Measurements from ENCODE around the gene SIRPA.

SIRPA gene

GRCh38 chr20:1952737-1953530 lies 57.7 kb downstream of the SIRPA start:
- DNase-seq = no peak

GRCh38 chr20:1953621-1954020 lies 58.4 kb downstream of the SIRPA start:
- no peak for DNase-seq

DNA sequence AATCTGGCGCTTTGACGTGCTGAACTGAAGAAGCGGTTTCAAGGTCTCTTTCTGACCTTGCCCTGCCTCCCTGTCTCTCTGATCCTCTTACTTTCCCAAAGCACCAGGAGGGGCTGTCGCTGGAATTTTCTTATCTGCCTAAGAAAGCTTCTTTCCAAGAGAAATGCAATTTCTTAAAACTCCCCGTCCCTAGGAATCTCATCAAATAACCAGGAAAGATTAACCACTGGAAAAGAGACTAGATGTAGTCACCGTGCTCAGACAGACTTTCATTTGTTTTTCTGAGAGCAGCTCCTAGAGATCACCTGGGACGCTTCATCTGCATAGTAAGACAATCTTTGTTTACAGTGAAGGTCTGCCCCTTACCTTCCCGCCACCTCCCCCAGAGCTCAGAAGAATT lies 60.0 kb downstream of the SIRPA start:
- DNase-seq = no peak

DNA sequence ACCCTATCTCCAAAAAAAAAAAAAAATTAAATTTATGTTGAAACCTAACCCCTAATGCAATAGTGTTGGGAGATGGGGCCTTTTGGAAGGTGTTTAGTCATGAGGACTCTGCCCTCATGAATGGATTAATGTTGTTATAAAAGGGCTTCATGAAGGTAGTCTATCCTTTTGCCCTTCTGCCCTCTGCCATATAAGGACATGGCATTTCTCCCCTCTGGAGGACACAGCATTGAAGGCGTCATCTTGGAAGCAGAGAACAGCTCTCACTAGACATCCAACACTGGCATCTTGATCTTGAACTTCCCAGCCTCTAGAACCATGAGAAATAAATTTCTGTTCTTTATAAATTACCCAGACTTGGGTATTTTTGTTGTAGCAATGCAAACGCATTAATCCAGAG lies 63.2 kb downstream of the SIRPA start:
- no peak for DNase-seq

DNA sequence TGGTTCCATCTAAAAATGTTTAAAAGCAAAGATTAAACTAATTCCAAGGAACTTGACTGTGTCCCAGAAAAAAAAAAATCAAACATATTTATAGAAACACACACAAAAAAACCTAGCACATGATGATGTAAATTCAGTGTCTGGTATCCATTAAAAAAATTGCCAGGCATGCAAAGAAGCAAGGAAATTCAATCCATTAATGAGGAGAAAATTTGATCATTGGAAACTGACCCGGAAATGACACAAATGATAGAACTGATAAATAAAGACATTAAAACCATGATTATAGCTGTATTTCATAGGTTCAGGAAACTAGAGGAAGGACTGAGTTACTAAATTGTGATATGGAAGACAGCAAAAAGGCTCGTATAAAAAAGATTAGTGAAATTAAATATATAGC lies 63.9 kb downstream of the SIRPA start:
- DNase-seq = no peak

DNA sequence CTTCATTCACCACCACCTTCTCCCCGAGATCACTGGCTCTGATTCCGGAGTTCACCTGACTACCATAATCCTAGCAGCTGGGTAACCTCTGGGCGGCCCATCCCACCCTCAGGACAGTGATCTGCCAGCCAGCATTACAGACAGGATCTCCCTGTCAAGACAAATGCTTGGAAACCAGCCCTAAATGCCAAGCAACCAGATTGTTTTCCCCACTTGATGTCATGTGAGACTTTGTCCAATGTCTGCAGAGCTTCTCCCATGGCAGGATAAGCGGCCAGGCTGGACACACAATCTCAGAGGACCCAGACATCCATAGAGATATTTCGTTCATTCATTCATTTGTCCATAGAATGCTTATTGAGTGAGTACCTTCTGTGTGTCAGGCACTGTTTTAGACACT lies 66.2 kb downstream of the SIRPA start:
- DNase-seq = no peak

- no peak for DNase-seq
Measured at GRCh38 chr20:1964061-1964460, 68.9 kb downstream of the SIRPA start.

DNA sequence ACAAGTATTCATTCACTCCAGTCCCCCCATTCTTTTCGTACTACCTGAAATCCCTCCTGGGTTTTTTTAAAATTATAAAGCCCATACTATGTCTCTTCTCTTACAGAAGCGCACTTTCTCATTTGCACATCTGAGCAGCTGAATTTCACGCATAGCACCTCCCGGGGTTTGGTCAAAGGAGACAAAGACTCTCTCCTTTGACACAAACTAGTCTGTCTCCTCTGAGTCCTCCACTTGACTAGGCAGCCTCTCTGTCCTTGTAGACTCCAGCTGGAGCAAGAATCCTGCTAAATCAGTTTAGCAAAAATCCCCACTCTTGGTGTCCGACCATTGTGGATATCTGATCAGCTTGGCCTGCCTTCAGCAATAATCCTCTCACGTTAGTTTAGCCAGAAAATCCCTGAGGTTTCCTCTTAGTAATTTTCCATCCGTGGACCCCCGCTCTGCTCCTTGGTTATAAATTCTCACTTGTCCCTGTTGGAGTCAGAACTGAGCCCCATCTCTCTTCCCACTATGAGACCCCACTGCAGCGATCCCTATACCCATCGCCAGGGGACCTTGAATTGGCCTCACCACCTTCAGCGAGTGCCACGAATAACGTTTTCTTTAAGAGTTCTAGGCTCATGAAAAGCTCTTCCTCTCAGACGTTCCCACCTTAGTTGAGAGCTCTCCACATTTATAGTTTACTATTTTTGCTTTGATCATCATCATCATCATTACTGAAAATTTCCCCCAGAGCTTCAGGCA lies 69.6 kb downstream of the SIRPA start:
- no peak for DNase-seq

DNA sequence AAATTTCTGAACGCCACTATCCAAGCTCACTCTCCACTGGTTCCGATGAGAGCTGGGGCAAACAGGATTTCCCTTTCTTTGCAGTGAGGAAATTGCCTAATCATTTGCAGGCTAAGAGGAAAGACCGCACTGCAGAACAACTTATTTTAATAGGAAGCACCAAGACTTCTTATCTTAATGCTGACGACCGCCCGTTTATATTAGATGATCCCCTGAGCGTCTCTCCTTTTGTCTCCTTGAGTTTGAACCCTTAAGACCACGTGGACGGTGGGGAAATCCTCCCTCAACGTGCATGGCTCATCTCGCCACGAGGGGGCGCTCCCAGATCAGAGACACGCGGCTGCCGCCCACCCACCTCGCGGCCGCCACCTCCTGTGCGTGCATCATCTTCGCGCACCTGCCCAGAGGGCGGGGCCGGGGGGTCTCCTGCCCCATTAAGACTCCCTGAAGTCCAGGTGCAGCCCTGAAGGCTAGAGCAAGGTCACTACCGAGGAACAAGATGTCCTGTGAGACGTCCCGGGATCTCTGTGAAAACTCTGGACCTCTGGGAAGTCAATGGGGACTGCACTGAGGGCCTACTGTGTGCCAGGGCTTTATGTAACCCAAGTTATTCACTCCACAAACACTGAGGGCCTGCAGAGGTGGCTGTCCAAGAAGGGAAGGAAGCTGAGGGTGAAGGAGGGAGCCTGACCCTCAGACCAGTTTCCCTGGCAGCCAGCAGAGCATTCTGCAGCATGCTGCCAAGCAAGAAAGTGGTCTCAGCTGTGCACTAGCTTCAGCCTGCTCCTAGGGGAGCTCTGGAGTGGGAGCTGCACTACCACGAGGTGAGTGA lies 70.5 kb downstream of the SIRPA start:
- DNase-seq = no peak

GRCh38 chr20:1968964-1969363 lies 73.8 kb downstream of the SIRPA start:
- DNase-seq = no peak

GRCh38 chr20:1971893-1972586 lies 76.8 kb downstream of the SIRPA start:
- no peak for DNase-seq

- DNase-seq = no peak
Measured at GRCh38 chr20:1973601-1974440, 78.6 kb downstream of the SIRPA start.

DNA sequence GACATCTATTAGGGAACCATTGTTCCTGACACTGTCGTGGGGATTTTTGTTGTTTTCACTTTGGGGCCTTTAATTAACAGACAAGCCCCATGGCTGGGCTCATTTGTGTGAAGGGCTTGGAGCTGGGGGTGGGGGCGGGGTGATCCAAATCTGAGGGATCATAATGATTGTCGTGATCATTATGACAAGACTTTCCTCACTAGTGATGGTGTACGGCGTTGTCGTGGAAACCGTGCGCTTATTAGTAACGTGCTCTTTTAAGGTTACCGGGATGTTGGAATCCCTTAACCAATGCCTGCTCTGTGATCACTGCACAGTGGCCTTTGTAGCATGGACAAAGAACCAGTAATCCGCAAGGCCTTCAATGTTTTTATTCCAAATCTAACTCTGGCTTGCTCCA lies 80.1 kb downstream of the SIRPA start:
- DNase-seq = no peak

DNA sequence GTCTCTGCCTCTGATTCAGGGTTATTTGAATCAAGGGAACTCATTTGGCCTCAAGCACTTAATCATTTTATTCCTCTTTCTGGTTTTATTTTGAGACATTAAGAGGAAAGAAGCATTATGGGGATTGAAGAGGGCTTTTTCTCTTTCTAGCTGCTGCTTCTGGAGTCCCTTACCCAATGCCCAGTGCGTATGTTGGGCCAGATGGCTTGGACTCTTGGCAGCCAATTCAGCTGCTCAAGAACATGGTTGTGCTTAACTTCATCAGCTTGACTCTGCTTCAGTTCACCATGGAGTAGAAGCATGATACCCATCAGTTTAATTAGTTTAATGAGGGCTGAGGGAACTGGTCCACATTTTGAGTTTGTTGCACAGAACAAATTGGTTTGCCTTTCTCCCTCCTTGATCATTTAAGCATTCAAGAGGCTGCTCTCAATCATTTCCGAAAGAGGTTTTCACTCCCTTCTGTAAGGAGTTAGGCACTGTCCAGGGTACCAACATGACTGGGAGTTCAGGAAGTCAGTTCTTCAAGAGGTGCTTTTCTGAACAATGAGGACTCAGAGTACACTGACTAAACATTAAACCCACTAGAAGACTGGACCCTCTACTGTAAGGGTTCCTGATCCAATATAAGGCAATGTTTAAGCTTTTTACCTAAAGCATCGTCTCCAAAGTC lies 84.0 kb downstream of the SIRPA start:
- DNase-seq = no peak

DNA sequence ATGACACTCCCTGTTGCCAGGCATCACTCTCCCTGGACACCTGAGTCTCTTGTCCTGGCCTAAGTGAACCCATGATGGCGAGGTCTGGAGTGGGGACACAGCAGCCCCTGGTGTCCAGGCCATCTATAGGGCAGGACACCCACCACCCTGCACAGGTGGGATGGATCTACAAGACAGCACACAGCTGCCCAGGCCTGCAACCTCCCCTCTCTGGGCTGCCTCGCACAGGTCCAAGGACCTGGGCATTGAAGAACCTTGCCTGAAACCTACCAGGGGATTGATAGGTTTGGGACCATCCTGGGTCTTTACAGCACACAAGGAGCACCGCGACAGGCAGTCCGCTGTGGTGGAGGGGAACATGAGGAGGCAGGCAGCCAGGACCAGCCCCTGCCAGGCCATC lies 87.5 kb downstream of the SIRPA start:
- DNase-seq = no peak

GRCh38 chr20:1983301-1983700 lies 88.1 kb downstream of the SIRPA start:
- DNase-seq = no peak

DNA sequence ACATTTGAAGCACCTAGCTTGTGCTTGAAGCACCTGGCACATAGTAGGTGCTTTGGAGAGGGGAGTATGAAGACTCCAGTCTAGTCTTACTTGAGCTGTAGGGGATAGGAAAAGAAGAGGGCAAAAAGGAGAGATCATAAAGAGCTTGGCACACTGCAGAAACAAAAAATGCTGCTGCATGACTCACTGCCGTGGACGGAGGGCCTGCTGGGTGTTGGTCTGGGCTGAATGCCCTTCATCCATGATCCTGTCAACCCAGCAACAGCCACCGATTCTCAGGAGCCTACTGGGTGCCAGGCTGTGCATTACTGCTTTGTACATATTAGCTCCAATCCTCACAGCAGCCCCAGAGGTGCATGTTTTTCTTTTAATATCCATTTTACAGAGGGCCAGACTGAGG lies 92.6 kb downstream of the SIRPA start:
- no peak for DNase-seq
